Stomach (tissue), 9 donors: ENCODE results near the gene DRAM1. TPM values are rescaled to one million over a fixed set of nuclear protein-coding genes. Genes with fewer than 3 reads are reported as not detected.
"Not testable (repeated sequence)": the region's sequence is repeated elsewhere in the genome, so short reads cannot be mapped to it uniquely, and the experiment has no call there.

ENCODE experiments used
- DNase-seq, 2 donors: peaks; one replicate each; pipeline versions ENCODE4 v3.0.0 to v3.0.0-alpha.2; 2013 to 2019
- H3K27ac ChIP-seq, 5 donors: fragments of 200-600 bp in 4 of 5; sonication (generic) in 4 of 5; one replicate each; pipeline ENCODE4 v1.5.1; 2013 to 2019; ENCODE audit warnings: mild to moderate bottlenecking in 1 of 5, moderate library complexity in 1 of 5
- H3K27me3 ChIP-seq, 3 donors: fragments of 200-600 bp; sonication (generic); one replicate each; pipeline ENCODE4 v1.5.1; 2017 to 2019; ENCODE audit warnings: mixed run types in 1 of 3
- H3K36me3 ChIP-seq, 4 donors: fragments of 200-600 bp; sonication (generic); 1 replicate in 3 of 4; 2 replicates in 1 of 4; pipeline ENCODE4 v1.5.1; 2016 to 2019
- H3K4me1 ChIP-seq, 4 donors: fragments of 200-600 bp; sonication (generic); one replicate each; pipeline ENCODE4 v1.5.1; 2016 to 2019
- H3K4me3 ChIP-seq, 4 donors: fragments of 200-600 bp; sonication (generic) in 3 of 4; one replicate each; pipeline ENCODE4 v1.5.1; 2016 to 2019; ENCODE audit warnings: mild to moderate bottlenecking in 1 of 4
- H3K9me3 ChIP-seq, 4 donors: fragments of 200-600 bp; sonication (generic); one replicate each; pipeline ENCODE4 v1.5.1; 2016 to 2019
- CTCF ChIP-seq, 7 experiments: fragments of 450-650 bp in 4 of 7; fragments of 200-600 bp in 3 of 7; sonication (generic) in 3 of 7; IDR thresholded peaks; one replicate each; pipeline ENCODE4 v1.5.1; 2016 to 2019; ENCODE audit warnings: antibody characterized with exemption in 7 of 7, control low read depth in 2 of 7, mild to moderate bottlenecking in 1 of 7
- EP300 ChIP-seq: sonication (generic); formaldehyde crosslinking; IDR thresholded peaks from one replicate; pipeline ENCODE4 v1.6.1; 2017; ENCODE audit warnings: antibody characterized with exemption
- POLR2A ChIP-seq, 4 donors: fragments of 450-650 bp; IDR thresholded peaks; one replicate each; pipeline ENCODE4 v1.6.1; 2016; ENCODE audit warnings: antibody characterized with exemption in 4 of 4, control low read depth in 2 of 4, mild to moderate bottlenecking in 1 of 4, moderate library complexity in 1 of 4
- POLR2AphosphoS5 ChIP-seq, 3 donors: sonication (generic); formaldehyde crosslinking; IDR thresholded peaks; one replicate each; pipeline ENCODE4 v1.6.1; 2016; ENCODE audit warnings: antibody characterized with exemption in 3 of 3
- WGBS, 5 donors: extraction: QIAGEN DNeasy Blood & Tissue Kit in 3 of 5; methylation state at CpG; one replicate each; pipeline versions ENCODE4 v1.1.5 to v1.1.7; 2013 to 2018; 5-methylcytosine and 5-hydroxymethylcytosine counted together
- intact Hi-C: fragments of 100-400 bp; cut with DNase I; formaldehyde crosslinking; loops from one replicate; pipeline ENCODE4 v1.15.1; 2023; ENCODE audit warnings: low total_unique reads
- polyA plus RNA-seq, 3 donors: library from polyadenylated mRNA; stranded (reverse); fragments of 200-250 nt; gene quantifications; one replicate each; pipeline ENCODE4 v1.2.3, GENCODE V29; 2013
- total RNA-seq, 5 donors: library from RNA; depleted of rRNA; stranded (reverse); fragments of >200 nt; gene quantifications; one replicate each; pipeline versions ENCODE4 v1.1.0 to v1.2.3, GENCODE V29; 2014 to 2016
- donor health status: healthy with polysubstance abuse.
- donor health status: Bipolar disorder and iron deficiency.
- donor health status: healthy.

Gene DRAM1
- total and polyA plus RNA-seq, 8 donors: 0.89 to 71.8 (median 13.6) TPM

- no peak for DNase-seq
- Histone ChIP-seq H3K4me3 (no peak overlapping the region), H3K27ac (no peak overlapping the region), H3K4me1 (peaks cover 0 to 18% (median 8%) of the 10 kb centered on the region in 4 donors), H3K36me3 (no peaks in the 10 kb centered on the region), H3K27me3 (no peaks in the 10 kb centered on the region), H3K9me3 (no peaks in the 10 kb centered on the region)
- intact Hi-C loops: no loop called here
- TF ChIP-seq POLR2AphosphoS5 (IDR thresholded peaks at IDR 0.05): no peak
- no peak for TF ChIP-seq EP300
These were observed 24.4 kb upstream of the DRAM1 start for GRCh38 chr12:101852998-101853397.

GRCh38 chr12:101854747-101855146 lies 22.6 kb upstream of the DRAM1 start:
- Histone ChIP-seq H3K4me3 (no peak overlapping the region), H3K27me3 (no peaks in the 10 kb centered on the region), H3K4me1 (peaks cover 0 to 18% (median 8%) of the 10 kb centered on the region in 4 donors), H3K36me3 (no peaks in the 10 kb centered on the region), H3K27ac (no peak overlapping the region), H3K9me3 (no peaks in the 10 kb centered on the region)
- 95 to 98% (median 97%) methylated on average over 1 of the region's 1 CpG for WGBS, 5 donors
- TF ChIP-seq EP300: no peak
- TF ChIP-seq POLR2A (IDR thresholded peaks at IDR 0.05): no peak
- TF ChIP-seq CTCF (IDR thresholded peaks at IDR 0.05): no peak
- TF ChIP-seq POLR2AphosphoS5 (IDR thresholded peaks at IDR 0.05): no peak
- DNase-seq: no peak
- intact Hi-C loops: no loop called here

GRCh38 chr12:101855364-101855884 lies 22.0 kb upstream of the DRAM1 start:
- Histone ChIP-seq H3K9me3 (no peaks in the 10 kb centered on the region), H3K4me3 (no peak overlapping the region), H3K27me3 (no peaks in the 10 kb centered on the region), H3K4me1 (peaks cover 0 to 18% (median 8%) of the 10 kb centered on the region in 4 donors), H3K27ac (no peak overlapping the region), H3K36me3 (no peaks in the 10 kb centered on the region)
- WGBS, 5 donors: 18 to 30% (median 24%) methylated on average over 3 of the region's 3 CpGs
- intact Hi-C loops: no loop called here
- TF ChIP-seq CTCF (IDR thresholded peaks at IDR 0.05) (no peak), EP300 (no peak), POLR2A (IDR thresholded peaks at IDR 0.05) (no peak), POLR2AphosphoS5 (IDR thresholded peaks at IDR 0.05) (no peak)
- peak in 1 of 2 donors; percentile 51 for DNase-seq

- no peaks in the 10 kb centered on the region for H3K9me3 ChIP-seq
- H3K27ac ChIP-seq: no peak overlapping the region
- TF ChIP-seq POLR2A (IDR thresholded peaks at IDR 0.05) (no peak), CTCF (IDR thresholded peaks at IDR 0.05) (no peak), EP300 (no peak), POLR2AphosphoS5 (IDR thresholded peaks at IDR 0.05) (no peak)
- no peaks in the 10 kb centered on the region for H3K27me3 ChIP-seq
- peaks cover 0 to 18% (median 8%) of the 10 kb centered on the region in 4 donors for H3K4me1 ChIP-seq
- DNase-seq: no peak
- intact Hi-C loops: no loop called here
- H3K4me3 ChIP-seq: no peak overlapping the region
- 81 to 90% (median 83%) methylated on average over 3 of the region's 3 CpGs for WGBS, 5 donors
- no peaks in the 10 kb centered on the region for H3K36me3 ChIP-seq
These were observed 21.4 kb upstream of the DRAM1 start for GRCh38 chr12:101855976-101856375.

GRCh38 chr12:101856614-101857013 lies 20.8 kb upstream of the DRAM1 start:
- H3K36me3 ChIP-seq, intact Hi-C loops, H3K27me3 ChIP-seq, DNase-seq, H3K4me3 ChIP-seq, H3K9me3 ChIP-seq: not testable (repeated sequence)
- WGBS, 5 donors: 90 to 97% (median 90%) methylated on average over 5 of the region's 5 CpGs
- H3K4me1 ChIP-seq: peaks cover 0 to 18% (median 8%) of the 10 kb centered on the region in 4 donors
- peak overlapping the region in 1 of 5 donors; percentile 14 for H3K27ac ChIP-seq
